DND-41 (cell line): ENCODE results near the gene WDFY4.

ENCODE experiments used
- CTCF ChIP-seq: IDR thresholded peaks from 2 replicates; pipeline ENCODE4 v1.5.1; 2012; ENCODE audit warnings: borderline replicate concordance, low read length, moderate library complexity, mild to moderate bottlenecking; ENCODE audit not compliant: poor library complexity, severe bottlenecking; ENCODE audit errors: extremely low read depth
- EZH2 ChIP-seq: IDR thresholded peaks from 3 replicates; pipeline ENCODE4 v1.6.1; 2012; ENCODE audit warnings: borderline replicate concordance, low read depth, mild to moderate bottlenecking, moderate library complexity, low read length, inconsistent platforms; ENCODE audit not compliant: severe bottlenecking

- TF ChIP-seq CTCF (no peak), EZH2 (no peak)
Measured at GRCh38 chr10:49023752-49024151, 339.1 kb downstream of the WDFY4 start.
